ENCODE results near the gene HES2.

- TF ChIP-seq CTCF (IDR thresholded peaks at IDR 0.05) (no peak), POLR2A (IDR thresholded peaks at IDR 0.05) (no peak)
Observed at GRCh38 chr1:6384962-6385361, 34.8 kb downstream of the HES2 start.

Data from adrenal gland (tissue), 5 donors.